GM12892 (cell line): ENCODE data around the gene ZNF311. TPM values are rescaled to one million over a fixed set of nuclear protein-coding genes. Genes with fewer than 3 reads are reported as not detected.
A peak's percentile ranks its signal among the peaks of the same experiment; 100 is the strongest.

Experiments
- DNase-seq: peaks from one replicate; pipeline ENCODE4 v3.0.0; 2011; ENCODE audit not compliant: insufficient read length
- FAIRE-seq: peaks from 2 replicates; lab custom pipeline; 2011; peaks lifted over from hg19 to GRCh38; lab: Jason Lieb, UNC
- POLR2A ChIP-seq: IDR thresholded peaks from 2 replicates; pipeline ENCODE4 v1.6.1; 2011; ENCODE audit warnings: low read depth, low read length, control low read depth
- POLR2AphosphoS5 ChIP-seq: IDR thresholded peaks from 2 replicates; pipeline ENCODE4 v1.6.1; 2011; ENCODE audit warnings: low read depth, low read length, control low read depth
- TAF1 ChIP-seq: IDR thresholded peaks from 2 replicates; pipeline ENCODE4 v1.6.1; 2011; ENCODE audit warnings: low read depth, mild to moderate bottlenecking, control low read depth, low read length, borderline replicate concordance
- polyA plus RNA-seq: library from polyadenylated mRNA; unstranded; fragments of >200 nt; gene quantifications from one replicate; pipeline ENCODE4 v1.2.1, GENCODE V29; 2012; ENCODE audit warnings: missing spikeins, inconsistent platforms; ENCODE audit not compliant: missing spikeins

ZNF311 gene
- polyA plus RNA-seq, result 0.08 TPM

DNA sequence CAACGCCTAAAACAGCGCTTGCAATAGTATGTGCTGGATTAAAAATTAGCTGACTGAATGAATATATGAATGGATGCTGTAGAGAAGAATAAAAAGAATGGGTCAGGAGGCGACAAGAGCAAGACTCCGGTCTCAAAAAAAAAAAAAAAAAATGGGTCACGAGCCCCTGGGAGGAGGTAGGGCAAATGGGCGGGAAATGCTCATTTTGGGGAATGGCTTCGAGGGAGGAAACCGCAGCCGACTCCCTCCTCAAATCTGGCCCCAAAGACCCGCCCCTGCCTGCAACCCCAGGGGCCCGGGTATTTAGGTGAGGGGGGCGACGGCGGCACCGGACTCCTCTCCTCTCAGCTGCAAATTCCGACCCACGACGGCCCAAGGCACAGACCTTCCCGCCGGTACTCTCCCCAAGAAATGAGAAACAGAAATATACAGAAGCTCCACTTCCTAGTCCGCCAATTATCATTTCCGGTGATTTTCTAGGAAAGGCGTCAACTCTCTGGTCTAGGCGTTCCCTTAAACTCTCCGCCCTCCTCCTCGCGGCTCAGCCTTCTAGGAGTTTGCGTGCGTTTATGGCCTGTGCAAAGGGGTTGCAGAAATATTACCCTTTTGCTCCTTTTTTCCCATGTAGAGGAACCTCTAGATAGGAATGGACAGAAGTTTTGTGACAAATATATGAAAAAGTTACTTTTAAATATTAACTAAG, at the start of gene ZNF311:
Gene ZNF311, minus strand, starts transcription at position 133 of the 703 bp plus-strand sequence. CDS start 1,361 bp downstream, outside the sequence.
- FAIRE-seq (no peak), DNase-seq (no peak)
- TF ChIP-seq TAF1, result no peak
- no peak for TF ChIP-seq POLR2AphosphoS5
- no peak for TF ChIP-seq POLR2A

DNA sequence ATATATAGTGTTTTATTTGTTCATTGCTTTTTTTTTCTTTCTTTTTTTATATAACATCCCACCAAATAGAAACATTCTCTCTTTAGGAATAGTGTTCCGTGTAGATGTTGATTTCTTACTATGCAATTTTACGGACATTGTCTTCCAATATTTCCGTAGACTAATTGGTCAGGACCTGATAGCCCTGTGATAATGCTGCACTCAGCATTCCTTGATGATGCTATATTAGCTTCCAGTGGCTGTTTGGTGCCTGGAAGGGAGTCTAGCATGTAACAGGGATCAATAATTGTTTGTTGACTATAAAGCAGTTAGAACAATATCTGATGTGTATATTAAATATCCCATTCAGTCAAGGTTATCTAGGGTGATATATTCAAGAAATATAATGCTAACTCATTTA, 46.6 kb upstream of the ZNF311 start:
- FAIRE-seq, result no peak
- TF ChIP-seq POLR2A (no peak), TAF1 (no peak), POLR2AphosphoS5 (no peak)
- DNase-seq, result no peak

DNA sequence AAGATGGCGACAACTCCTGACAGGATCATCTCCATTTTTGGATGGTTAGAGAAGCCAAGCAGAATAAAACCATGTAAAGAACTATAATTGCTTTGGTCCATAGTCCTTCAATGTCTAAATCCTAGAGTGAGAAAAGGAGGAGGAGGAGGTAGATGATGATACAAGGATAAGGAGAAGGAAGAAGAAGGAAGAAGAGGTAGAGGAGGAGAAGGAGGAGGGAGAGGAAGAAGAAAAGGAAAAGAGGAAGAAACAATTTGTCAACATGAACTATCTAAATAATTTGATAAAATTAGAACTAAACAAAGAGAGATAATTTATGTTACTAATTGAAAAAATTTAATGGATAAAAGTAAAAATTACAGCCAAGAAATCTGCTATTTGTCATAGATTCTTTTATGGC, 40.0 kb upstream of the ZNF311 start, which contains the start of gene OR2W1:
Gene OR2W1, minus strand, starts transcription at position 101 of the 400 bp plus-strand sequence. Its CDS starts 0 bp downstream, at position 101.
- DNase-seq, result no peak
- no peak for TF ChIP-seq POLR2AphosphoS5
- TF ChIP-seq POLR2A, result no peak
- no peak for TF ChIP-seq TAF1
- no peak for FAIRE-seq

DNA sequence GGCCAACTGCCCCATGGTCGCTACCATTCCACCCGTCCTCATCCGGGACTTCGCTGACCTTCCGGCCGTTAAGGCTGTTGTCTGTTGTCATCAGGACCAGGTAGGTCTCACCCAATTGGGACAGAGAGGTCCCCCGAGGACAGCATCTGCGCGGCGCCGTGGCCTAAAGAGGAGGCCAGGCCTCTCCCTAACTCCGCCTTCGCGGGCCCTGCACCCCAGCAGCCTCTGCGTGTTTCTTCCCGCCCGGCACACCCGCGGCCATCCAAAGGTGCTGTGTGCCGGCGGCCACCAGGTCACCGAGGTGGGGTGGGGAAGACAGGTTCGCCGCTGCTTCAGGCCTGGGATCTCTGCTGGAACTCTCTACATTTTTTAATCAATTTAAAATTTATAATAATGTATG, 30.8 kb upstream of the ZNF311 start:
- DNase-seq (no peak), FAIRE-seq (no peak)

DNA sequence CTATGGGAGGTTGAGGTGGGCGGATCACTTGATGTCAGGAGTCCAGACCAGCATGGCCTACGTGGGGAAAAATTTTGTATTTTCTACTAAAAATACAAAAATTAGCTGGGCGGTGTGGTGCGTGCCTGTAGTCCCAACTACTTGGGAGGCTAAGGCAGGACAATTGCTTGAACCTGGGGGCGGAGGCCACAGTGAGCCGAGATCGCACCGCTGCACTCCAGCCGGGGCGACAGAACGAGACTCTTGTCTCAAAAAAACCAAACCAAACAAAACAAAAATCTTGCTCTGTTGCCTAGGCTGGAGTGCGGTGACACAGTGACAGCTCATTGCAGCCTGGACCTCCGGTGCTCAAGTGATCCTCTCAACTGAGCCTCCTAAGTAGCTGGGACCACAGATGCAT, 23.7 kb upstream of the ZNF311 start:
- DNase-seq (no peak), FAIRE-seq (no peak)
- TF ChIP-seq POLR2AphosphoS5 (no peak), TAF1 (no peak), POLR2A (no peak)

More for the DNA sequence above, 30.8 kb upstream of the ZNF311 start:
- TF ChIP-seq POLR2AphosphoS5, result no peak
- no peak for TF ChIP-seq POLR2A
- TF ChIP-seq TAF1, result no peak

DNA sequence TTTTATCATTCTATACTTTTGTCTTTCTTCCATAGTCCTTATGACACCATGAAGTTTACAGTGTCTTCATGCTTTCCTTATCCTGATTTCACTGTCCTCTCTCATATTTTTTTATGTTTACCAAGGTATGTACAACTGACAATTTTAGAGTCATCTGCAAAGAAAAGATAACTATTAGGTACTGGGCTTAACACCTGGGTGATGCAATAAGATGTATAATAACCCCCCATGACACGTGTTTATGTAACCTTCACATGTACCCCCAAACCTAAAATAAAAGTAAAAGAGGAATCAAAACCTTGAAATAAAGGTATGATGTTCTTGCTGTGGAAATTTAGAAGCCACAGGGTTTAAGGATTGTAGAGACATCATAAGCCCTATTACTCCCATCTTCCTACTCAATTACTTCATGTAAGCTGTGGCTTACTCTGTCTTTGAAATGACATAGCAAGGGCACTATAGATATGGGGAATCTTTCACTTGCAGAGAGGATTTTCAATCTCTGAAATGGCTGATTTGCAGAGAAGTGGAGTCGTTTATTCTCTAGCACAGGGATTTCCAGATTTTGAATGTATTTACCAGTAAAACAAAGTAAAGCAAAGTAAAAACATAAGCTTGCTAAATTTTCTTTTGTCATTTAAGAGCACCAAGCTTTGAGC, 20.9 kb upstream of the ZNF311 start:
- TF ChIP-seq POLR2A (no peak), POLR2AphosphoS5 (no peak), TAF1 (no peak)
- FAIRE-seq, result no peak
- no peak for DNase-seq

DNA sequence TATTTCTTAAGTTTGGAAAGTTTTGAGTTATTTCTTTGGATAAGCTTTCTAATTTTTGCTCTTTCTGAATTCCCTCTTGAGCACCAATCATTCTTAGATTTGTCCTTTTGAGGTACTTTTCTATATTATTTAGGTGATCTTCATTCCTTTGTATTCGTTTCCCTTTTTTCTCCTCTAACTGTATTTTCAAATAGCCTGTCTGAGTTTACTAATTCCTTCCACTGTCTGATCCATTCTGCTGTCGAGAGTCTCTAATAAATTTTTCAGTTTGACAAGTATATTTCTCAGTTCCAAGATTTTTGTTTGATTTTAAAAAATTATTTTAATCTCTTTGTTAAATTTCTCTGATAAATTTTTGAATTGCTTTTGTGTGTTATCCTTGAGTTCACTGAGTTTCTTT, 16.3 kb upstream of the ZNF311 start:
- no peak for DNase-seq
- no peak for TF ChIP-seq POLR2AphosphoS5
- no peak for TF ChIP-seq POLR2A
- no peak for TF ChIP-seq TAF1
- no peak for FAIRE-seq

DNA sequence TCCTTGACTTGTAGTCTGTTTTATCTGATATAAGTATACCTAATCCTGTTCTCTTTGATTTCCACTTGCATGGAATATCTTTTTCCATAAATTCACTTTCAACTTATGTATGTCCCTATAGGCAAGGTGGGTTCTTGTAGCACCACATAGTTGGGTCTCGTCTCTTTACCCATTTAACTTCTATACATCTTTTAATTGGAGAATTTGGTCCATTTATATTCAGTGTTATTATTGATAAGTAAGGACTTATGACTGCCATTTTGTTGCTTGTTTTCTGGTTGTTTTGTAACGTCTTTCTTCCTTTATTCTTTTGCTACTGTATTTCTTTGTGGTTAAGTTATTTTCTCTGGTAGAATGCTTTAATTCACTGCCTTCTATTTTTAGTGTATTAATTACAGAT, 14.5 kb upstream of the ZNF311 start:
- no peak for FAIRE-seq
- no peak for DNase-seq
- TF ChIP-seq POLR2AphosphoS5 (no peak), TAF1 (no peak), POLR2A (no peak)

DNA sequence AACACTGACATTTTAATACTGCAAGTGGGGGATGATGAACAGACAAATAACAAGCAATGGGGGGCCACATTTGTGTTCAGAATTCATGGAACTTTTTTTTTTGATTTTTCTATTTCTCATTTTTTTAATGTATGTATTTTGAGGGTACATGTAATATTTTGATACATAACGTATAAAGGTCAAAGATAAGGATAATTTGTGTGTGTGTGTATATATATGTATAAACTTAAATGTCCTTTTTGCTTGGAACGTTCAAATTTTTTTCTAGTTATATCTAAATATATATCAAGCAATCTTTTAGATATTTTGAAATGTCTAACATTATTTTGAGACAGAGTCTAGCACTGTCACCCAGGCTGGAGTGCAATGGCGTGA, 12.3 kb upstream of the ZNF311 start:
- no peak for DNase-seq
- TF ChIP-seq POLR2A (no peak), TAF1 (no peak), POLR2AphosphoS5 (no peak)
- no peak for FAIRE-seq

DNA sequence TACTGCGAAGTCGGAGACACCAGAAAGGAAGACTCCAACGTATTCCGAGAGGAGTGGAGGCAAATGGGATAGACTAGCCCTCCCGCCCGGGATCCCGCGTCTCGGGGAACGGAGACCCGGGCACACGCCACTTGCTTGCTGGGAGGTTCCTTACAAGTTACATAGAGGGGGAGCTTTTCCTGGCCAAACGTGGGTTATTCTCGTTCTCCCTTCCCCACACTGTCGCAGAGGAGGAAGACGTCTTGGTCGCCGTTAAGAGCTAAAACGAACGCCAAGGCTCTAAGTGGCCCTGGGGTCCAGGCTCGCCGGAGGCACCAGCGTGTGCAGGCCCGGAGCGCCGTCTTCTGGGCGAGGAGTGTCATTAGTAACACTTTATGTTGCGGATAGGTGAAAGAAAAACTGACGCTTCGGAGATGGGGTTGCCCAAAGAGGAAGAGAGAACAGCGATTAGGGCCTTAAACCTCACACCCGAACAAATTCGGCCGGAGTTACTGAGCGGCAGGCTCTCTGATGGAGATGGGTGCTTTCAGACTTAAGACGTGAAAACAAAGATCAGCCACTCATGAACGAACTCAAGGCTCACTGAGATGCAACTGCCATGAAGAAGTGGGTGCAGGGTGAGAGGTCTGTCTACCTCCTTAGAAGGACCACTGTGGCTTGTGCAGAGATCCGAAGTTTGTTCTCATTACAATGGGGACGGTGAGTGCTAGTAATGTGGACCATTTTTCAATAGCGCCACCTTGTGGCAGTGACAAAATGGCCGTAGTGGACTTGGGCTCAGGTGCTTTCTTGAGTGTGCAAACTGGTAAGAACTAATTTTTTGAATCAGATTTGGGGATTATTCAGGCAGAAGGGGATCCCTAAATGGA, 11.7 kb upstream of the ZNF311 start:
- peak; percentile 93 for FAIRE-seq

DNA sequence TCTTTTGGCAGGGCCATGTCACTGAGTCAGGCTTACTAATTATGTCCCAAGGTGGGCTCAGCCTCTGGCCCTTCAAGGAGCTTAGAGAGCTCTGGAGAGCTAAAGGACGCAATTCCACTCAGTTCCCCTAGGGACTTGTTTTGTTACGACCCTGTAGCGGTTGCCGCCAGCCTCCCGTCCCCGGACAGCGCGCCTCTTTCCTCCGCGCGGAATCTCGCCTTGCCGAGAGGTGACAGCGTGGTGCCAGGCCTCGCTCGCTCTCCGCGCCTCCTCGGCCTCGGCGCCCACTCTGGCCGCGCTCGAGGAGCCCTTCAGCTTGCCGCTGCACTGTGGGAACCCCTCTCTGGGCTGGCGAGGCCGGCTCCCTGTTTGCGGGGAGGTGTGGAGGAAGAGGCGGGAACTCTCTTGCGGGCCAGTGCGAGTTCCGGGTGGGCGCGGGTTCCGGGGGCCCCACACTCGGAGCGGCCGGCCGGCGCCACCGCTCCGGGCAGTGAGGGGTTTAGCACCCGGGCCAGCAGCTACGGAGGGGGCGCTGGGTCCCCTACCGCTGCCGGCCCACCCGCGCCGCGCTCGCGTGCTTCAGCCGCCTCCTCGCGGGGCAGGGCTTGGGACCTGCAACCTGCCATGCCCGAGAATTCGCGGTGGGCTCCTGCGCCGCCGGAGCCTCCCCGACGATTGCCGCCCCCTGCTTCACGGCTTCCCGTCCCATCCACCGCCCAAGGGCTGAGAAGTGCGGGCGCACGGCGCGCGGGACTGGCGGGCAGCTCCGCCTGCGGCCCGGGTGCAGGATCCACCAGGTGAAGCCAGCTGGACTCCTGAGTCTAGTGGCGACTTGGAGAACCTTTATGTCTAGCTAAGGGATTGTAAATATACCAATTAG, 9.9 kb upstream of the ZNF311 start:
- no peak for FAIRE-seq
- TF ChIP-seq POLR2AphosphoS5 (no peak), TAF1 (no peak), POLR2A (no peak)
- DNase-seq, result no peak

More for the DNA sequence above, 11.7 kb upstream of the ZNF311 start:
- DNase-seq, result peak; percentile 32
- TF ChIP-seq POLR2AphosphoS5, result no peak
- no peak for TF ChIP-seq TAF1
- no peak for TF ChIP-seq POLR2A

DNA sequence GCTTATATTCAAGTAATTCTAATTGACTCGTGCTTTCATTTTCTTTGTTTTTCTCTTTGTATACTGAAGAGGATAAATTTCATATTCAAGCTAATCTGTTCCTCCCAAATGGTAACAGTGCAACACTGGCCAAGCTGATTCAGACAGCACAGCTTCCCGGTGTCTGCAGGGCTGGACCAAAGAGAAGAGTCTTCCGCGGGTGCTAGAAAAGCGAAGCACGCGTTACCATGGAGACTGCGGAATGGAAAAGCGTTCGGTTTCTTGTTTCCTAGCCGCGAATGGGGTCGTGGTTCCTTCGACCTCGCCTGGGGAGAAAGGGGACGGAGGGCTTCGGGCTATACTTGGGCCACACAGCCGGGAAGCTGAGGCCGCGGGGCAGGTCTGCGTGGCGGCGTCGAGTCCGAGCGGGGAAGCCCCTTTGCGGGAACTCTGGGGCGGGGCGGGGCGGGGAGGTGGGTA, 6.2 kb upstream of the ZNF311 start:
- no peak for TF ChIP-seq POLR2A
- TF ChIP-seq TAF1, result no peak
- TF ChIP-seq POLR2AphosphoS5, result no peak
- FAIRE-seq (no peak), DNase-seq (no peak)
